GM18873 (cell line): ENCODE data around the gene CIAO2B.
"Not testable (repeated sequence)": the region's sequence is repeated elsewhere in the genome, so short reads cannot be mapped to it uniquely, and the experiment has no call there.

Experiments
- ATAC-seq: cut with Tn5 transposase; IDR thresholded peaks from one replicate; pipeline ENCODE4 v1.9.1; 2021; ENCODE audit warnings: mild to moderate bottlenecking, moderate library complexity, moderate number of reproducible peaks; ENCODE audit not compliant: unreplicated experiment, low FRiP score

CIAO2B gene

GRCh38 chr16:66905633-66906539 lies 28.3 kb downstream of the CIAO2B start:
- no peak for ATAC-seq

GRCh38 chr16:66904846-66905632 lies 29.2 kb downstream of the CIAO2B start:
- no peak for ATAC-seq

GRCh38 chr16:66904428-66904845 lies 29.8 kb downstream of the CIAO2B start:
- no peak for ATAC-seq

GRCh38 chr16:66903544-66904427 lies 30.4 kb downstream of the CIAO2B start:
- ATAC-seq: no peak

GRCh38 chr16:66902648-66903543 lies 31.3 kb downstream of the CIAO2B start:
- ATAC-seq: no peak

GRCh38 chr16:66901626-66902025 lies 32.6 kb downstream of the CIAO2B start:
- ATAC-seq: no peak

GRCh38 chr16:66900721-66901441 lies 33.3 kb downstream of the CIAO2B start:
- no peak for ATAC-seq

- ATAC-seq: no peak
These were observed 34.1 kb downstream of the CIAO2B start for GRCh38 chr16:66899945-66900710.

GRCh38 chr16:66899310-66899944 lies 34.8 kb downstream of the CIAO2B start:
- no peak for ATAC-seq

- no peak for ATAC-seq
These were observed 35.3 kb downstream of the CIAO2B start for GRCh38 chr16:66898933-66899309.

- ATAC-seq: no peak
These were observed 36.0 kb downstream of the CIAO2B start for GRCh38 chr16:66898207-66898606.

- not testable (repeated sequence) for ATAC-seq
These were observed 37.5 kb downstream of the CIAO2B start for GRCh38 chr16:66896682-66897081.

GRCh38 chr16:66895999-66896398 lies 38.2 kb downstream of the CIAO2B start:
- ATAC-seq: no peak

- no peak for ATAC-seq
These were observed 38.6 kb downstream of the CIAO2B start for GRCh38 chr16:66895689-66895979.

GRCh38 chr16:66894948-66895688 lies 39.1 kb downstream of the CIAO2B start:
- no peak for ATAC-seq

- no peak for ATAC-seq
These were observed 40.1 kb downstream of the CIAO2B start for GRCh38 chr16:66894055-66894454.

GRCh38 chr16:66891797-66892196 lies 42.4 kb downstream of the CIAO2B start:
- ATAC-seq: no peak
